ENCODE results near the gene RNF39. TPM values are rescaled to one million over a fixed set of nuclear protein-coding genes. Genes with fewer than 3 reads are reported as not detected.

RNF39 gene
- total and polyA plus RNA-seq, 2 of the 13 experiments (the other 11 are each of a cell fraction or from before 2014, with no cell fraction given), result 0.13 to 1.8 TPM

DNA sequence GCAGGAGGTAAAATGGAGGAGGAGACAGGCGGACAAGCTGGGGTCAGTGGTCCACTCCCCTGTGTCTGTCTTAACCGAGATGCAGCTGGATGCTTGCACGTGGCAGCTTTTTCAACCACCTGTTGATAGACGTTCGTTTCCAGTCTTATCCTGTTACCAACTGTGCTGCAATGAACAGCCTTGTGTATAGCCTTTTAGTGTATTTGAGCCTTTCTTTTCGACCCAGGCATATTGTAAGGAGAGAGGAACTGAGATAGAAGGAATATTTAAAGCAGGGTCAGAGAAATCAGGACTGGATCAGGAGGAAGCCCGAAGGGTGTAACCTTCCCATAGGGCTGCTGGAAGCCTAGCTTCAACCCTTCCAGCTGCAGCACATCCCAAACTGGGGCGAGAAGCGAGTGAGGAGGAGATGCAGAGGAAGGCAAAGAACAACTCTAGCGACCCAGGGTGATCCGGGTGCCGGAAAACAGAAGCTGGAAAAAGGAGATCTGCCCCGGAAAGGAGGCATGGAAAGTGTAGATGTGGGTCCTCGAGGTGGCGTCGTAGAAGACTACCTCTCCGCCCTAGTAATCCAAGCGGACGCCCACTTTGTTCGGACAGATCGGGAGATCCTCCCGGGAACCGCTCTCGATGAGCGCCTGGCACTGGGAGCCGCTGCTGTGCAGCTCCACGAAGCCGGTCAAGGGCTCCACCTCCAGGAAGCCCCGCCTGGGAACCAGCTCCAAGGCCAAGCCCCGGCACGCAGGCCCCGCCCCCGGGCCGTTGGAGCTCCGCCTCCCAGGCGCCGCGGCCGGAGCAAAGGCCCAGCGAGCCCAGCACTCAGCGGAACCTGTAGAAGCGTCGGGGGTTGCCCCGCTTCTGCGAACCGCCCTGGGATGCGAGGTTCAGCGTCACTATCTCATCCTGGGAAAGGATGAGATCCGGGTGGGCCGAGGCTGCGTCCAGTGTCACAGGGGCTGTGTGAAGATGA is 26.2 kb upstream of the RNF39 start (continued):
- TF ChIP-seq, protein P1, sequence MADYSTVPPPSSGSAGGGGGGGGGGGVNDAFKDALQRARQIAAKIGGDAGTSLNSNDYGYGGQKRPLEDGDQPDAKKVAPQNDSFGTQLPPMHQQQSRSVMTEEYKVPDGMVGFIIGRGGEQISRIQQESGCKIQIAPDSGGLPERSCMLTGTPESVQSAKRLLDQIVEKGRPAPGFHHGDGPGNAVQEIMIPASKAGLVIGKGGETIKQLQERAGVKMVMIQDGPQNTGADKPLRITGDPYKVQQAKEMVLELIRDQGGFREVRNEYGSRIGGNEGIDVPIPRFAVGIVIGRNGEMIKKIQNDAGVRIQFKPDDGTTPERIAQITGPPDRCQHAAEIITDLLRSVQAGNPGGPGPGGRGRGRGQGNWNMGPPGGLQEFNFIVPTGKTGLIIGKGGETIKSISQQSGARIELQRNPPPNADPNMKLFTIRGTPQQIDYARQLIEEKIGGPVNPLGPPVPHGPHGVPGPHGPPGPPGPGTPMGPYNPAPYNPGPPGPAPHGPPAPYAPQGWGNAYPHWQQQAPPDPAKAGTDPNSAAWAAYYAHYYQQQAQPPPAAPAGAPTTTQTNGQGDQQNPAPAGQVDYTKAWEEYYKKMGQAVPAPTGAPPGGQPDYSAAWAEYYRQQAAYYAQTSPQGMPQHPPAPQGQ (CRISPR knock-in tag; IDR thresholded peaks at IDR 0.05; ENCODE audit: borderline replicate concordance), result no peak
- TF ChIP-seq ZBTB1 (CRISPR knock-in tag; IDR thresholded peaks at IDR 0.05; ENCODE audit: borderline replicate concordance) (0 out of 2 replicates have a peak, but pooled peaks have one; percentile 10), RORA (CRISPR knock-in tag; IDR thresholded peaks at IDR 0.05) (no peak), POLR2G (IDR thresholded peaks at IDR 0.05; ENCODE audit: low read depth, low read length) (peak; percentile 92), ZNF775 (CRISPR knock-in tag; IDR thresholded peaks at IDR 0.05; ENCODE audit: borderline replicate concordance) (no peak), SP140L (CRISPR knock-in tag; IDR thresholded peaks at IDR 0.05; ENCODE audit: borderline replicate concordance) (no peak), IRX3 (CRISPR knock-in tag; IDR thresholded peaks at IDR 0.05; ENCODE audit: borderline replicate concordance, low read depth) (no peak)
- TF ChIP-seq, protein P2, sequence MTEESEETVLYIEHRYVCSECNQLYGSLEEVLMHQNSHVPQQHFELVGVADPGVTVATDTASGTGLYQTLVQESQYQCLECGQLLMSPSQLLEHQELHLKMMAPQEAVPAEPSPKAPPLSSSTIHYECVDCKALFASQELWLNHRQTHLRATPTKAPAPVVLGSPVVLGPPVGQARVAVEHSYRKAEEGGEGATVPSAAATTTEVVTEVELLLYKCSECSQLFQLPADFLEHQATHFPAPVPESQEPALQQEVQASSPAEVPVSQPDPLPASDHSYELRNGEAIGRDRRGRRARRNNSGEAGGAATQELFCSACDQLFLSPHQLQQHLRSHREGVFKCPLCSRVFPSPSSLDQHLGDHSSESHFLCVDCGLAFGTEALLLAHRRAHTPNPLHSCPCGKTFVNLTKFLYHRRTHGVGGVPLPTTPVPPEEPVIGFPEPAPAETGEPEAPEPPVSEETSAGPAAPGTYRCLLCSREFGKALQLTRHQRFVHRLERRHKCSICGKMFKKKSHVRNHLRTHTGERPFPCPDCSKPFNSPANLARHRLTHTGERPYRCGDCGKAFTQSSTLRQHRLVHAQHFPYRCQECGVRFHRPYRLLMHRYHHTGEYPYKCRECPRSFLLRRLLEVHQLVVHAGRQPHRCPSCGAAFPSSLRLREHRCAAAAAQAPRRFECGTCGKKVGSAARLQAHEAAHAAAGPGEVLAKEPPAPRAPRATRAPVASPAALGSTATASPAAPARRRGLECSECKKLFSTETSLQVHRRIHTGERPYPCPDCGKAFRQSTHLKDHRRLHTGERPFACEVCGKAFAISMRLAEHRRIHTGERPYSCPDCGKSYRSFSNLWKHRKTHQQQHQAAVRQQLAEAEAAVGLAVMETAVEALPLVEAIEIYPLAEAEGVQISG (CRISPR knock-in tag; IDR thresholded peaks at IDR 0.05), result peak; percentile 90
- TF ChIP-seq, protein P3, sequence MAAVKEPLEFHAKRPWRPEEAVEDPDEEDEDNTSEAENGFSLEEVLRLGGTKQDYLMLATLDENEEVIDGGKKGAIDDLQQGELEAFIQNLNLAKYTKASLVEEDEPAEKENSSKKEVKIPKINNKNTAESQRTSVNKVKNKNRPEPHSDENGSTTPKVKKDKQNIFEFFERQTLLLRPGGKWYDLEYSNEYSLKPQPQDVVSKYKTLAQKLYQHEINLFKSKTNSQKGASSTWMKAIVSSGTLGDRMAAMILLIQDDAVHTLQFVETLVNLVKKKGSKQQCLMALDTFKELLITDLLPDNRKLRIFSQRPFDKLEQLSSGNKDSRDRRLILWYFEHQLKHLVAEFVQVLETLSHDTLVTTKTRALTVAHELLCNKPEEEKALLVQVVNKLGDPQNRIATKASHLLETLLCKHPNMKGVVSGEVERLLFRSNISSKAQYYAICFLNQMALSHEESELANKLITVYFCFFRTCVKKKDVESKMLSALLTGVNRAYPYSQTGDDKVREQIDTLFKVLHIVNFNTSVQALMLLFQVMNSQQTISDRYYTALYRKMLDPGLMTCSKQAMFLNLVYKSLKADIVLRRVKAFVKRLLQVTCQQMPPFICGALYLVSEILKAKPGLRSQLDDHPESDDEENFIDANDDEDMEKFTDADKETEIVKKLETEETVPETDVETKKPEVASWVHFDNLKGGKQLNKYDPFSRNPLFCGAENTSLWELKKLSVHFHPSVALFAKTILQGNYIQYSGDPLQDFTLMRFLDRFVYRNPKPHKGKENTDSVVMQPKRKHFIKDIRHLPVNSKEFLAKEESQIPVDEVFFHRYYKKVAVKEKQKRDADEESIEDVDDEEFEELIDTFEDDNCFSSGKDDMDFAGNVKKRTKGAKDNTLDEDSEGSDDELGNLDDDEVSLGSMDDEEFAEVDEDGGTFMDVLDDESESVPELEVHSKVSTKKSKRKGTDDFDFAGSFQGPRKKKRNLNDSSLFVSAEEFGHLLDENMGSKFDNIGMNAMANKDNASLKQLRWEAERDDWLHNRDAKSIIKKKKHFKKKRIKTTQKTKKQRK (IDR thresholded peaks at IDR 0.05; ENCODE audit: low read length), result no peak
- TF ChIP-seq, protein P4, sequence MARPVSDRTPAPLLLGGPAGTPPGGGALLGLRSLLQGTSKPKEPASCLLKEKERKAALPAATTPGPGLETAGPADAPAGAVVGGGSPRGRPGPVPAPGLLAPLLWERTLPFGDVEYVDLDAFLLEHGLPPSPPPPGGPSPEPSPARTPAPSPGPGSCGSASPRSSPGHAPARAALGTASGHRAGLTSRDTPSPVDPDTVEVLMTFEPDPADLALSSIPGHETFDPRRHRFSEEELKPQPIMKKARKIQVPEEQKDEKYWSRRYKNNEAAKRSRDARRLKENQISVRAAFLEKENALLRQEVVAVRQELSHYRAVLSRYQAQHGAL (CRISPR knock-in tag; IDR thresholded peaks at IDR 0.05; ENCODE audit: not compliant biosample characterization), result no peak
- TF ChIP-seq, protein P5, sequence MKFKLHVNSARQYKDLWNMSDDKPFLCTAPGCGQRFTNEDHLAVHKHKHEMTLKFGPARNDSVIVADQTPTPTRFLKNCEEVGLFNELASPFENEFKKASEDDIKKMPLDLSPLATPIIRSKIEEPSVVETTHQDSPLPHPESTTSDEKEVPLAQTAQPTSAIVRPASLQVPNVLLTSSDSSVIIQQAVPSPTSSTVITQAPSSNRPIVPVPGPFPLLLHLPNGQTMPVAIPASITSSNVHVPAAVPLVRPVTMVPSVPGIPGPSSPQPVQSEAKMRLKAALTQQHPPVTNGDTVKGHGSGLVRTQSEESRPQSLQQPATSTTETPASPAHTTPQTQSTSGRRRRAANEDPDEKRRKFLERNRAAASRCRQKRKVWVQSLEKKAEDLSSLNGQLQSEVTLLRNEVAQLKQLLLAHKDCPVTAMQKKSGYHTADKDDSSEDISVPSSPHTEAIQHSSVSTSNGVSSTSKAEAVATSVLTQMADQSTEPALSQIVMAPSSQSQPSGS (CRISPR knock-in tag; IDR thresholded peaks at IDR 0.05), result no peak; the same call in 1 of the 2 replicates
- TF ChIP-seq, protein P6, sequence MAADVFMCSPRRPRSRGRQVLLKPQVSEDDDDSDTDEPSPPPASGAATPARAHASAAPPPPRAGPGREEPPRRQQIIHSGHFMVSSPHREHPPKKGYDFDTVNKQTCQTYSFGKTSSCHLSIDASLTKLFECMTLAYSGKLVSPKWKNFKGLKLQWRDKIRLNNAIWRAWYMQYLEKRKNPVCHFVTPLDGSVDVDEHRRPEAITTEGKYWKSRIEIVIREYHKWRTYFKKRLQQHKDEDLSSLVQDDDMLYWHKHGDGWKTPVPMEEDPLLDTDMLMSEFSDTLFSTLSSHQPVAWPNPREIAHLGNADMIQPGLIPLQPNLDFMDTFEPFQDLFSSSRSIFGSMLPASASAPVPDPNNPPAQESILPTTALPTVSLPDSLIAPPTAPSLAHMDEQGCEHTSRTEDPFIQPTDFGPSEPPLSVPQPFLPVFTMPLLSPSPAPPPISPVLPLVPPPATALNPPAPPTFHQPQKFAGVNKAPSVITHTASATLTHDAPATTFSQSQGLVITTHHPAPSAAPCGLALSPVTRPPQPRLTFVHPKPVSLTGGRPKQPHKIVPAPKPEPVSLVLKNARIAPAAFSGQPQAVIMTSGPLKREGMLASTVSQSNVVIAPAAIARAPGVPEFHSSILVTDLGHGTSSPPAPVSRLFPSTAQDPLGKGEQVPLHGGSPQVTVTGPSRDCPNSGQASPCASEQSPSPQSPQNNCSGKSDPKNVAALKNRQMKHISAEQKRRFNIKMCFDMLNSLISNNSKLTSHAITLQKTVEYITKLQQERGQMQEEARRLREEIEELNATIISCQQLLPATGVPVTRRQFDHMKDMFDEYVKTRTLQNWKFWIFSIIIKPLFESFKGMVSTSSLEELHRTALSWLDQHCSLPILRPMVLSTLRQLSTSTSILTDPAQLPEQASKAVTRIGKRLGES (CRISPR knock-in tag; IDR thresholded peaks at IDR 0.05; ENCODE audit: borderline replicate concordance), result no peak

Data from HepG2 (cell line).